IMR-90 (cell line): Measurements from ENCODE around the gene TMEM25.

ENCODE experiments used
- BHLHE40 ChIP-seq: fragments of 150-350 bp; IDR thresholded peaks from 2 replicates; pipeline ENCODE4 v1.6.1; 2016; ENCODE audit warnings: mild to moderate bottlenecking, low read depth, low read length
- POLR2A ChIP-seq: IDR thresholded peaks from 2 replicates; pipeline ENCODE4 v1.6.1; 2012; ENCODE audit warnings: mild to moderate bottlenecking, low read depth, low read length
- RAD21 ChIP-seq: IDR thresholded peaks from 2 replicates; pipeline ENCODE4 v1.6.1; 2012; ENCODE audit warnings: low read length, improper control_type of control experiment
- RFX5 ChIP-seq: IDR thresholded peaks from 2 replicates; pipeline ENCODE4 v1.8.0; 2012; ENCODE audit warnings: low read depth, mild to moderate bottlenecking, low read length, moderate library complexity
- TF ChIP-seq, protein P1 (sequence below): conservative IDR thresholded peaks from 2 replicates; pipeline ENCODE4 v1.5.1; 2012; ENCODE audit warnings: mild to moderate bottlenecking, low read depth, low read length, improper control_type of control experiment

- TF ChIP-seq RAD21: no peak
- no peak for TF ChIP-seq POLR2A
- no peak for TF ChIP-seq BHLHE40
- TF ChIP-seq, protein P1, sequence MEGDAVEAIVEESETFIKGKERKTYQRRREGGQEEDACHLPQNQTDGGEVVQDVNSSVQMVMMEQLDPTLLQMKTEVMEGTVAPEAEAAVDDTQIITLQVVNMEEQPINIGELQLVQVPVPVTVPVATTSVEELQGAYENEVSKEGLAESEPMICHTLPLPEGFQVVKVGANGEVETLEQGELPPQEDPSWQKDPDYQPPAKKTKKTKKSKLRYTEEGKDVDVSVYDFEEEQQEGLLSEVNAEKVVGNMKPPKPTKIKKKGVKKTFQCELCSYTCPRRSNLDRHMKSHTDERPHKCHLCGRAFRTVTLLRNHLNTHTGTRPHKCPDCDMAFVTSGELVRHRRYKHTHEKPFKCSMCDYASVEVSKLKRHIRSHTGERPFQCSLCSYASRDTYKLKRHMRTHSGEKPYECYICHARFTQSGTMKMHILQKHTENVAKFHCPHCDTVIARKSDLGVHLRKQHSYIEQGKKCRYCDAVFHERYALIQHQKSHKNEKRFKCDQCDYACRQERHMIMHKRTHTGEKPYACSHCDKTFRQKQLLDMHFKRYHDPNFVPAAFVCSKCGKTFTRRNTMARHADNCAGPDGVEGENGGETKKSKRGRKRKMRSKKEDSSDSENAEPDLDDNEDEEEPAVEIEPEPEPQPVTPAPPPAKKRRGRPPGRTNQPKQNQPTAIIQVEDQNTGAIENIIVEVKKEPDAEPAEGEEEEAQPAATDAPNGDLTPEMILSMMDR: no peak
- no peak for TF ChIP-seq RFX5
Measured at GRCh38 chr11:118565051-118565450, 34.1 kb downstream of the TMEM25 start.
